ENCODE measurements around the gene SORCS2. TPM values are rescaled to one million over a fixed set of nuclear protein-coding genes. Genes with fewer than 3 reads are reported as not detected.

SORCS2 gene
- total RNA-seq, 1 donor from 2014 or later: 13.4 TPM

- Mint-ChIP-seq H3K27me3 (no peaks in the 10 kb centered on the region), H3K4me3 (no peak overlapping the region), H3K27ac (peak overlapping the region; percentile 15), H3K36me3 (no peaks in the 10 kb centered on the region), H3K9me3 (no peaks in the 10 kb centered on the region), H3K4me1 (ENCODE audit: unreplicated experiment) (peaks cover 26% of the 10 kb centered on the region)
- no peak for DNase-seq (ENCODE audit: extremely low spot score, unreplicated experiment)
- TF ChIP-seq CTCF (conservative IDR thresholded peaks at IDR 0.05): no peak
Observed at GRCh38 chr4:7356667-7357310, 164.5 kb downstream of the SORCS2 start.

- Mint-ChIP-seq H3K27ac (peak overlapping the region; percentile 15), H3K9me3 (no peaks in the 10 kb centered on the region), H3K27me3 (no peaks in the 10 kb centered on the region), H3K36me3 (no peaks in the 10 kb centered on the region), H3K4me1 (ENCODE audit: unreplicated experiment) (peaks cover 26% of the 10 kb centered on the region), H3K4me3 (no peak overlapping the region)
- no peak for DNase-seq (ENCODE audit: extremely low spot score, unreplicated experiment)
- TF ChIP-seq CTCF (conservative IDR thresholded peaks at IDR 0.05): no peak
Observed at GRCh38 chr4:7357323-7357722, 165.0 kb downstream of the SORCS2 start.

- no peak for TF ChIP-seq CTCF (conservative IDR thresholded peaks at IDR 0.05)
- peaks cover 26% of the 10 kb centered on the region for H3K4me1 Mint-ChIP-seq (ENCODE audit: unreplicated experiment)
- no peak for DNase-seq (ENCODE audit: extremely low spot score, unreplicated experiment)
- H3K9me3 Mint-ChIP-seq: no peaks in the 10 kb centered on the region
- H3K27me3 Mint-ChIP-seq: no peaks in the 10 kb centered on the region
- H3K27ac Mint-ChIP-seq: no peak overlapping the region
- no peak overlapping the region for H3K4me3 Mint-ChIP-seq
- no peaks in the 10 kb centered on the region for H3K36me3 Mint-ChIP-seq
Observed at GRCh38 chr4:7358100-7358735, 165.9 kb downstream of the SORCS2 start.

- Mint-ChIP-seq H3K27ac (peak overlapping the region; percentile 50), H3K27me3 (no peaks in the 10 kb centered on the region), H3K36me3 (no peaks in the 10 kb centered on the region), H3K4me1 (ENCODE audit: unreplicated experiment) (peaks cover 26% of the 10 kb centered on the region), H3K9me3 (no peaks in the 10 kb centered on the region), H3K4me3 (no peak overlapping the region)
- no peak for DNase-seq (ENCODE audit: extremely low spot score, unreplicated experiment)
- no peak for TF ChIP-seq CTCF (conservative IDR thresholded peaks at IDR 0.05)
Observed at GRCh38 chr4:7359400-7360062, 167.2 kb downstream of the SORCS2 start.

GRCh38 chr4:7360806-7361205 is 168.5 kb downstream of the SORCS2 start:
- H3K9me3 Mint-ChIP-seq: no peaks in the 10 kb centered on the region
- DNase-seq (ENCODE audit: extremely low spot score, unreplicated experiment): no peak
- H3K27ac Mint-ChIP-seq: no peak overlapping the region
- peaks cover 33% of the 10 kb centered on the region for H3K4me1 Mint-ChIP-seq (ENCODE audit: unreplicated experiment)
- TF ChIP-seq CTCF (conservative IDR thresholded peaks at IDR 0.05): no peak
- no peaks in the 10 kb centered on the region for H3K27me3 Mint-ChIP-seq
- no peaks in the 10 kb centered on the region for H3K36me3 Mint-ChIP-seq
- no peak overlapping the region for H3K4me3 Mint-ChIP-seq
